SK-N-SH (cell line): ENCODE results near the gene MAP3K8. TPM values are rescaled to one million over a fixed set of nuclear protein-coding genes. Genes with fewer than 3 reads are reported as not detected.
A peak's percentile ranks its signal among the peaks of the same experiment; 100 is the strongest.

Source experiments
- CTCF ChIA-PET: fragments of 300-600, 350-600 bp; formaldehyde crosslinking; extraction: SDS; loops from one replicate; lab custom pipeline; 2021; lab: Yijun Ruan, JAX
- POLR2A ChIA-PET: fragments of 350-600 bp; sonication (Branson Sonifier 250); formaldehyde crosslinking; extraction: SDS; loops from one replicate; lab custom pipeline; 2020; ENCODE audit warnings: antibody characterized with exemption, inconsistent platforms; lab: Yijun Ruan, JAX
- DNase-seq: peaks from one replicate; pipeline ENCODE4 v3.0.0; 2012
- H2AFZ ChIP-seq: fragments of 200-600 bp; sonication (generic); 2 replicates; pipeline ENCODE4 v1.8.1; 2016; ENCODE audit warnings: antibody characterized with exemption, mild to moderate bottlenecking, low read depth
- H3F3A ChIP-seq: fragments of 200-600 bp; sonication (generic); replicated peaks from 2 replicates; pipeline ENCODE3; 2016; ENCODE audit warnings: antibody characterized with exemption, mild to moderate bottlenecking; ENCODE audit not compliant: insufficient read depth
- H3K27ac ChIP-seq, 2 experiments: fragments of 200-500 bp in 1 of 2; fragments of 200-600 bp in 1 of 2; sonication (Bioruptor generic) in 1 of 2; sonication (generic), shearing (Covaris generic) in 1 of 2; 2 replicates each; pipeline versions ENCODE4 v1.5.1 to v1.6.1; 2014 to 2016; ENCODE audit warnings: low read depth in 2 of 2, inconsistent platforms in 1 of 2, low read length in 1 of 2, mild to moderate bottlenecking in 1 of 2, mixed read lengths in 1 of 2
- H3K27me3 ChIP-seq: fragments of 200-600 bp; sonication (generic), shearing (Covaris generic); 2 replicates; pipeline ENCODE4 v1.6.1; 2016; ENCODE audit warnings: mixed run types; ENCODE audit not compliant: insufficient read depth
- H3K36me3 ChIP-seq, 2 experiments: fragments of 200-500 bp in 1 of 2; fragments of 200-600 bp in 1 of 2; sonication (Bioruptor generic) in 1 of 2; sonication (generic) in 1 of 2; replicated peaks in 1 of 2; 2 replicates each; pipeline versions ENCODE3 to v1.5.1; 2014 to 2016; ENCODE audit warnings: low read length in 1 of 2, mild to moderate bottlenecking in 1 of 2; ENCODE audit not compliant: insufficient read depth in 2 of 2, control insufficient read depth in 1 of 2
- H3K4me1 ChIP-seq, 2 experiments: fragments of 200-500 bp in 1 of 2; fragments of 200-600 bp in 1 of 2; sonication (Bioruptor generic) in 1 of 2; sonication (generic), shearing (Covaris generic) in 1 of 2; 2 replicates each; pipeline versions ENCODE4 v1.5.1 to v1.6.1; 2014 to 2016; ENCODE audit warnings: low read depth in 1 of 2, low read length in 1 of 2, mixed run types in 1 of 2; ENCODE audit not compliant: insufficient read depth in 2 of 2, control insufficient read depth in 1 of 2
- H3K4me2 ChIP-seq: fragments of 200-600 bp; sonication (generic), shearing (Covaris generic); 2 replicates; pipeline ENCODE4 v1.6.1; 2017; ENCODE audit warnings: mixed run types
- H3K4me3 ChIP-seq, 2 experiments: fragments of 200-500 bp in 1 of 2; fragments of 200-600 bp in 1 of 2; sonication (Bioruptor generic) in 1 of 2; sonication (generic), shearing (Covaris generic) in 1 of 2; 2 replicates each; pipeline versions ENCODE4 v1.5.1 to v1.8.1; 2014 to 2016; ENCODE audit warnings: low read depth in 2 of 2, inconsistent platforms in 1 of 2, low read length in 1 of 2, mild to moderate bottlenecking in 1 of 2, mixed read lengths in 1 of 2, moderate library complexity in 1 of 2
- H3K79me2 ChIP-seq: fragments of 200-600 bp; sonication (generic); 2 replicates; pipeline ENCODE4 v1.8.1; 2017; ENCODE audit warnings: mild to moderate bottlenecking; ENCODE audit not compliant: insufficient read depth
- H3K9ac ChIP-seq: fragments of 200-600 bp; sonication (generic); 2 replicates; pipeline ENCODE4 v1.6.1; 2017; ENCODE audit warnings: mixed run types
- H3K9me2 ChIP-seq: fragments of 200-600 bp; sonication (generic); 2 replicates; pipeline ENCODE4 v1.6.1; 2017; ENCODE audit warnings: mixed run types
- H3K9me3 ChIP-seq: fragments of 200-600 bp; sonication (generic); 2 replicates; pipeline ENCODE4 v1.6.1; 2017; ENCODE audit warnings: mixed run types, mild to moderate bottlenecking, moderate library complexity
- H4K20me1 ChIP-seq: fragments of 200-600 bp; sonication (generic); 2 replicates; pipeline ENCODE4 v1.6.1; 2017; ENCODE audit warnings: mild to moderate bottlenecking, mixed run types; ENCODE audit not compliant: insufficient read depth
- MXI1 ChIP-seq: IDR thresholded peaks from 2 replicates; pipeline ENCODE4 v1.6.1; 2012; ENCODE audit warnings: mild to moderate bottlenecking, low read depth, low read length, improper control_type of control experiment
- NFIC ChIP-seq: IDR thresholded peaks from 2 replicates; pipeline ENCODE4 v1.4.0; 2012; ENCODE audit warnings: borderline replicate concordance
- RAD21 ChIP-seq: IDR thresholded peaks from 2 replicates; pipeline ENCODE4 v1.6.1; 2012; ENCODE audit warnings: mild to moderate bottlenecking, low read length
- TCF12 ChIP-seq: IDR thresholded peaks from 2 replicates; pipeline ENCODE4 v1.4.0; 2012
- WGBS: methylation state at CpG from one replicate; pipeline ENCODE4 v1.1.6; 2017; ENCODE audit warnings: low lambda C conversion rate; 5-methylcytosine and 5-hydroxymethylcytosine counted together
- polyA plus RNA-seq, 3 experiments: library from polyadenylated mRNA; depleted of rRNA; stranded (reverse); fragments of >200 nt; gene quantifications; 2 replicates each; pipeline ENCODE4 v1.2.3, GENCODE V29; 2012

The MAP3K8 gene
- polyA plus RNA-seq, 1 of the 3 experiments (the other 2 are of a cell fraction): 3.7 TPM

- TF ChIP-seq MXI1 (no peak), NFIC (no peak), TCF12 (peak; percentile 40; the same call in 1 of the 2 replicates), RAD21 (no peak)
- no peak for DNase-seq
- Histone ChIP-seq H2AFZ (peak overlapping the region; percentile 49; the same call in 1 of the 2 replicates), H3K27ac (peak overlapping the region in 1 of 2 experiments; percentile 68; a peak in 2 of 4 replicates), H3K4me3 (peak overlapping the region in 1 of 2 experiments; percentile 18; a peak in 2 of 4 replicates), H3K9me3 (no peaks in the 10 kb centered on the region), H3K4me1 (no peaks in the 10 kb centered on the region), H3F3A (peaks cover 12% of the 10 kb centered on the region), H3K4me2 (peak overlapping the region; percentile 49), H3K9me2 (no peaks in the 10 kb centered on the region), H4K20me1 (no peaks in the 10 kb centered on the region), H3K27me3 (no peaks in the 10 kb centered on the region), H3K9ac (peak overlapping the region; percentile 7; the same call in 1 of the 2 replicates), H3K79me2 (no peaks in the 10 kb centered on the region), H3K36me3 (no peaks in the 10 kb centered on the region)
- 15% methylated on average over 4 of the region's 4 CpGs for WGBS
- CTCF ChIA-PET: interaction anchor here (0.8 to 1.4 kb wide), 3 partner anchors 13 to 513 kb away, joined by 3 to 5 read pairs (median 3); no protein-coding TSS in a partner anchor
- POLR2A ChIA-PET: no interaction called here
Measured at GRCh38 chr10:30510932-30511700, 77.1 kb downstream of the MAP3K8 start.

Other genes starting within 250 kb of the MAP3K8 start
- gene MTPAP, start 84.9 kb upstream of the MAP3K8 start, polyA plus RNA-seq (2012; rRNA removed): 4.5 and 5.2 TPM in 2 replicates
- gene LYZL2, start 195.6 kb downstream of the MAP3K8 start, polyA plus RNA-seq (2012; rRNA removed): not detected in 2 replicates